ENCODE results near the gene COPE.
"Not testable (repeated sequence)": the region's sequence is repeated elsewhere in the genome, so short reads cannot be mapped to it uniquely, and the experiment has no call there.

COPE gene

GRCh38 chr19:18924684-18925213 is 5.6 kb upstream of the COPE start:
- H3K27me3 Mint-ChIP-seq (ENCODE audit: low read depth), result no peaks in the 10 kb centered on the region
- peak overlapping the region in 2 of 3 experiments; percentile 65 to 66 for H3K4me3 Mint-ChIP-seq
- H3K4me1 Mint-ChIP-seq, result no peaks in the 10 kb centered on the region
- peaks cover 37% of the 10 kb centered on the region for H3K36me3 Mint-ChIP-seq (ENCODE audit: low read depth)
- H3K9me3 Mint-ChIP-seq, result no peaks in the 10 kb centered on the region
- TF ChIP-seq CTCF (IDR thresholded peaks at IDR 0.05; ENCODE audit: unreplicated experiment in 3 of 3), result no peak
- no peak overlapping the region for H3K27ac Mint-ChIP-seq

GRCh38 chr19:18922228-18922985 is 3.2 kb upstream of the COPE start:
- peaks cover 27% of the 10 kb centered on the region for H3K36me3 Mint-ChIP-seq (ENCODE audit: low read depth)
- H3K27me3 Mint-ChIP-seq (ENCODE audit: low read depth), result no peaks in the 10 kb centered on the region
- peaks cover 10% of the 10 kb centered on the region for H3K4me1 Mint-ChIP-seq
- no peak overlapping the region for H3K27ac Mint-ChIP-seq
- peak overlapping the region; percentile 34 to 53 (median 52) for H3K4me3 Mint-ChIP-seq
- TF ChIP-seq CTCF (IDR thresholded peaks at IDR 0.05; ENCODE audit: unreplicated experiment in 3 of 3), result no peak
- H3K9me3 Mint-ChIP-seq, result no peaks in the 10 kb centered on the region

- no peaks in the 10 kb centered on the region for H3K9me3 Mint-ChIP-seq
- H3K36me3 Mint-ChIP-seq (ENCODE audit: low read depth), result peaks cover 26% of the 10 kb centered on the region
- H3K27me3 Mint-ChIP-seq (ENCODE audit: low read depth), result no peaks in the 10 kb centered on the region
- H3K4me3 Mint-ChIP-seq, result peak overlapping the region; percentile 79 to 87 (median 83)
- no peak overlapping the region for H3K27ac Mint-ChIP-seq
- TF ChIP-seq CTCF (IDR thresholded peaks at IDR 0.05; ENCODE audit: unreplicated experiment in 3 of 3), result no peak
- peaks cover 12% of the 10 kb centered on the region for H3K4me1 Mint-ChIP-seq
Observed at GRCh38 chr19:18921593-18921992, 2.4 kb upstream of the COPE start.

- Mint-ChIP-seq H3K9me3 (no peaks in the 10 kb centered on the region), H3K4me3 (peak overlapping the region; percentile 79 to 85 (median 83)), H3K36me3 (ENCODE audit: low read depth) (peaks cover 23% of the 10 kb centered on the region), H3K4me1 (peaks cover 12% of the 10 kb centered on the region), H3K27ac (no peak overlapping the region), H3K27me3 (ENCODE audit: low read depth) (no peaks in the 10 kb centered on the region)
- no peak for TF ChIP-seq CTCF (IDR thresholded peaks at IDR 0.05; ENCODE audit: unreplicated experiment in 3 of 3)
Observed at GRCh38 chr19:18920400-18920799, 1.2 kb upstream of the COPE start.

- Mint-ChIP-seq H3K9me3 (no peaks in the 10 kb centered on the region), H3K4me1 (peaks cover 12% of the 10 kb centered on the region), H3K27me3 (ENCODE audit: low read depth) (no peaks in the 10 kb centered on the region), H3K4me3 (peak overlapping the region; percentile 79 to 85 (median 83)), H3K27ac (no peak overlapping the region), H3K36me3 (ENCODE audit: low read depth) (peaks cover 21% of the 10 kb centered on the region)
- no peak for TF ChIP-seq CTCF (IDR thresholded peaks at IDR 0.05; ENCODE audit: unreplicated experiment in 3 of 3)
Observed at GRCh38 chr19:18919900-18920214, 670 bp upstream of the COPE start.

GRCh38 chr19:18917593-18917992 is 1.6 kb downstream of the COPE start:
- H3K27ac Mint-ChIP-seq, result peak overlapping the region in 1 of 3 experiments; percentile 16

More at GRCh38 chr19:18917593-18917992, 1.6 kb downstream of the COPE start:
- H3K4me1 Mint-ChIP-seq, result peaks cover 12% of the 10 kb centered on the region
- H3K36me3 Mint-ChIP-seq (ENCODE audit: low read depth), result peaks cover 22% of the 10 kb centered on the region
- H3K4me3 Mint-ChIP-seq, result peak overlapping the region; percentile 79 to 85 (median 83)
- H3K27me3 Mint-ChIP-seq (ENCODE audit: low read depth); H3K9me3 Mint-ChIP-seq: not testable (repeated sequence)
